Peyer's patch (tissue), 4 donors: ENCODE data around the gene MARS1.

Experiments
- CTCF ChIP-seq, 6 experiments: fragments of 450-650 bp in 4 of 6; fragments of 200-600 bp in 2 of 6; sonication (generic) in 1 of 6; IDR thresholded peaks; one replicate each; pipeline ENCODE4 v1.5.1; 2017 to 2019; ENCODE audit warnings: antibody characterized with exemption in 6 of 6, mild to moderate bottlenecking in 3 of 6, moderate library complexity in 1 of 6
- POLR2A ChIP-seq, 2 donors: fragments of 450-650 bp; IDR thresholded peaks; one replicate each; pipeline ENCODE4 v1.5.1; 2017; ENCODE audit warnings: antibody characterized with exemption in 2 of 2, mild to moderate bottlenecking in 2 of 2, moderate library complexity in 2 of 2

- TF ChIP-seq CTCF (IDR thresholded peaks at IDR 0.05): no peak
- no peak for TF ChIP-seq POLR2A (IDR thresholded peaks at IDR 0.05)
These were observed 38.7 kb downstream of the MARS1 start for GRCh38 chr12:57526477-57527126.
